A673 (cell line): ENCODE results near the gene RNF167. TPM values are rescaled to one million over a fixed set of nuclear protein-coding genes. Genes with fewer than 3 reads are reported as not detected.

ENCODE experiments used
- BruUV-seq: library from RNA; stranded (reverse); fragments of 400-500 nt; replicated peaks from 2 replicates; lab custom pipeline; 2021; lab: Mats Ljungman, UMichigan
- CTCF ChIA-PET: fragments of 300-600 bp; sonication (Branson Sonifier 250); formaldehyde crosslinking; loops from one replicate; lab custom pipeline; 2022; ENCODE audit warnings: antibody characterized with exemption; lab: Charles Lee
- POLR2A ChIA-PET: fragments of 300-600 bp; sonication (Branson Sonifier 250); formaldehyde crosslinking; loops from one replicate; lab custom pipeline; 2022; ENCODE audit warnings: antibody characterized with exemption; ENCODE audit not compliant: low non-redundant PET; lab: Charles Lee
- DNase-seq: peaks from one replicate; pipeline ENCODE4 v3.0.0-alpha.2; 2015; ENCODE audit warnings: low spot score
- H3K27ac ChIP-seq: fragments of 200-600 bp; sonication (generic); 2 replicates; pipeline ENCODE4 v1.5.1; 2016; ENCODE audit warnings: mixed run types, low read depth, mild to moderate bottlenecking, mixed read lengths, antibody characterized with exemption, low read length; ENCODE audit not compliant: poor library complexity, severe bottlenecking
- H3K27me3 ChIP-seq: fragments of 200-600 bp; sonication (generic); replicated peaks from 2 replicates; pipeline ENCODE4 v1.6.1; 2017; ENCODE audit warnings: mixed run types, low read depth, mild to moderate bottlenecking, mixed read lengths, antibody characterized with exemption, low read length; ENCODE audit not compliant: insufficient read depth, poor library complexity
- H3K36me3 ChIP-seq: fragments of 200-600 bp; sonication (generic); 2 replicates; pipeline ENCODE4 v1.6.1; 2016; ENCODE audit warnings: mixed run types, mild to moderate bottlenecking, mixed read lengths, antibody characterized with exemption, low read length; ENCODE audit not compliant: insufficient read depth, poor library complexity, severe bottlenecking
- H3K4me1 ChIP-seq: fragments of 200-600 bp; sonication (generic); 2 replicates; pipeline ENCODE4 v1.6.1; 2017; ENCODE audit warnings: mixed run types, mild to moderate bottlenecking, mixed read lengths, antibody characterized with exemption, low read length; ENCODE audit not compliant: insufficient read depth, poor library complexity, severe bottlenecking
- H3K4me3 ChIP-seq: fragments of 200-600 bp; sonication (generic); 2 replicates; pipeline ENCODE4 v1.5.1; 2016; ENCODE audit warnings: low read depth, mixed run types, mild to moderate bottlenecking, mixed read lengths, low read length; ENCODE audit not compliant: poor library complexity, severe bottlenecking
- H3K9me3 ChIP-seq: fragments of 200-600 bp; sonication (generic); 2 replicates; pipeline ENCODE4 v1.6.1; 2016; ENCODE audit warnings: mixed run types, low read depth, mild to moderate bottlenecking, mixed read lengths, antibody characterized with exemption, low read length; ENCODE audit not compliant: poor library complexity, severe bottlenecking
- CTCF ChIP-seq: fragments of 300-800, 200-600 bp; sonication (generic); conservative IDR thresholded peaks from 2 replicates; pipeline ENCODE4 v1.5.1; 2017; ENCODE audit warnings: low read depth, mild to moderate bottlenecking, antibody characterized with exemption, low read length, moderate library complexity, mixed read lengths
- EZH2 ChIP-seq: fragments of 200-600 bp; sonication (generic); IDR thresholded peaks from 2 replicates; pipeline ENCODE4 v1.6.1; 2017; ENCODE audit warnings: borderline replicate concordance, low read depth, mild to moderate bottlenecking, mixed read lengths, antibody characterized with exemption, low read length; ENCODE audit not compliant: poor library complexity, severe bottlenecking
- intact Hi-C: fragments of 100-400 bp; cut with micrococcal nuclease; formaldehyde crosslinking; loops from one replicate; pipeline ENCODE4 v1.10.0; 2022; ENCODE audit not compliant: unreplicated experiment
- total RNA-seq: library from RNA; stranded (reverse); gene quantifications from 2 replicates; pipeline ENCODE4 v1.2.3, GENCODE V29; 2021

RNF167 gene
- total RNA-seq, 1 experiment from 2014 or later, result 77.3 TPM

DNA sequence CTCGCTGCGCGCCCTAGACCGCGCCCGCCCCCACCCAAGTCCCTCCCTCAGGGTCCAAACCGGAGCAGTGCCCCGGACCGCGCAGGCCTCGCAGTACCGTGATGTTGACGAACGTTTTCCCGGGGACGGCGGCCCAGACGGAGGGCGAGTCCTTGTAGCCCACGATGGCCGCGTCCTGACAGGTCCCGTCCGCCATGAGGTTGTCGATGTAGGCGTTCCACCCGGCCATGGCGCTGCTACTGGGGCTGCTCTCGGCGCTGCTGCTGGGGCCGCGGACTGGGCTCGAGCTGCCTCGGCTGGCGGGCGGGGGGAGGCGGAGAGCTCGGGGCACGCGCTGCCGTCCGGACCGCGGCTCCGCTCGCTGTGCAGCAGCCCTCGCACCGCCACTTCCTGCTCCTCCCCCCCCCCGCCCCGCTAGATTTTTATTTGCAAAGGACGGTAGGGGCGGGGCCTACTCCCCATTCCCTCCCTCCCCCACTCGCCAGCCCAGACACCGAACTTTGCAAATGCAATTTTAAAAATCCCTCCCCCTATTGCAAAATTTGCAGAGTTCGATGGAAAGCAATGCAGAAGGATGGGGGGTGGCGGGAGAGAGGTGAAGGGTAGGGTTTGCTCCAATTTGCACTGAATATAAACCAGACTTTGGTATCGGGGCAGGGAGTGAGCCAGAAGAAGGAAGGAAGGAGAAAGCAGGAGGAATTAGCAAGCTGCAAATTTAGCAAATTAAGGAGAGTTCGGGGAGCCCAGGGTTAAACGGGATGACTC, 8.3 kb downstream of the RNF167 start, which contains the start of gene PFN1:
Gene PFN1 (minus strand): TSS at position 365 of the 765 bp plus-strand sequence. CDS start 136 bp downstream, at position 229.
- TF ChIP-seq CTCF, result no peak
- no peak for TF ChIP-seq EZH2
- intact Hi-C loops, result loop anchor here (2.0 kb wide), 1 partner anchor 18 kb away; the partner anchor contains the start of gene SPAG7
- H3K27me3 ChIP-seq, result no peaks in the 10 kb centered on the region
- BruUV-seq, result no TSS peak
- H3K4me1 ChIP-seq, result peaks cover 36% of the 10 kb centered on the region
- H3K36me3 ChIP-seq, result peaks cover 36% of the 10 kb centered on the region
- peak within 1 kb of the TSS; percentile 99 for H3K27ac ChIP-seq
- DNase-seq, result peak; percentile 98
- H3K4me3 ChIP-seq, result peak within 1 kb of the TSS; percentile 100
- ChIA-PET POLR2A (interaction anchor here (0.6 kb wide), 1 partner anchor 111 kb away, joined by 3 read pairs; no protein-coding TSS in a partner anchor), CTCF (interaction anchor here (0.5 to 1.0 kb wide), 2 partner anchors 8 to 527 kb away, joined by 4 to 6 read pairs; partner anchors contain the start of gene RNF167)
- no peaks in the 10 kb centered on the region for H3K9me3 ChIP-seq

DNA sequence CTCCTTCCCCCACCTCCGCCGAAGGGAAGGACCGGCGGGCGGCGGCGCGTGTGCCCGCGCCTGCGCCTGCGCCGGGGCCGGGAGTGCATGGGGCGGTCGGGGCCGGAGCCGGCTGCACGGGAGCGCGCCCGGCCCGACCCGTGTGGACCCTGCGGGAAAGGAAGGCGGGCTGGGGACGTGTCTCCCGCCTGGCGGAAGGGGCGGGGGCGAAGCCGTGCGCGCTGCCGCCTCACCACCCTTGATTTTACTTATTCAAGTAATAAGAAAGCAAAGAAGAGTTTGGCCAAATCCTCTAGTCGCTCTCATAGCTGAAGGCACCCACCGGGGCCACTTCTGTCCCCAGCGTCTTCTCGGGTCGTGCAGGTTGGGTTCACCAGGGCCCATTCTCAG, 8.9 kb downstream of the RNF167 start:
- intact Hi-C loops, result loop anchor here (2.0 kb wide), 1 partner anchor 18 kb away; the partner anchor contains the start of gene SPAG7
- TF ChIP-seq EZH2 (no peak), CTCF (no peak)
- no TSS peak for BruUV-seq
- peak overlapping the region; percentile 99 for H3K27ac ChIP-seq
- H3K4me1 ChIP-seq, result peaks cover 36% of the 10 kb centered on the region
- ChIA-PET POLR2A (interaction anchor here (0.6 kb wide), 1 partner anchor 110 kb away, joined by 3 read pairs; no protein-coding TSS in a partner anchor), CTCF (interaction anchor here (0.5 to 1.0 kb wide), 2 partner anchors 9 to 528 kb away, joined by 4 to 6 read pairs; partner anchors contain the start of gene RNF167)
- no peaks in the 10 kb centered on the region for H3K27me3 ChIP-seq
- H3K36me3 ChIP-seq, result peaks cover 30% of the 10 kb centered on the region
- no peaks in the 10 kb centered on the region for H3K9me3 ChIP-seq
- peak overlapping the region; percentile 100 for H3K4me3 ChIP-seq
- DNase-seq, result peak; percentile 93

DNA sequence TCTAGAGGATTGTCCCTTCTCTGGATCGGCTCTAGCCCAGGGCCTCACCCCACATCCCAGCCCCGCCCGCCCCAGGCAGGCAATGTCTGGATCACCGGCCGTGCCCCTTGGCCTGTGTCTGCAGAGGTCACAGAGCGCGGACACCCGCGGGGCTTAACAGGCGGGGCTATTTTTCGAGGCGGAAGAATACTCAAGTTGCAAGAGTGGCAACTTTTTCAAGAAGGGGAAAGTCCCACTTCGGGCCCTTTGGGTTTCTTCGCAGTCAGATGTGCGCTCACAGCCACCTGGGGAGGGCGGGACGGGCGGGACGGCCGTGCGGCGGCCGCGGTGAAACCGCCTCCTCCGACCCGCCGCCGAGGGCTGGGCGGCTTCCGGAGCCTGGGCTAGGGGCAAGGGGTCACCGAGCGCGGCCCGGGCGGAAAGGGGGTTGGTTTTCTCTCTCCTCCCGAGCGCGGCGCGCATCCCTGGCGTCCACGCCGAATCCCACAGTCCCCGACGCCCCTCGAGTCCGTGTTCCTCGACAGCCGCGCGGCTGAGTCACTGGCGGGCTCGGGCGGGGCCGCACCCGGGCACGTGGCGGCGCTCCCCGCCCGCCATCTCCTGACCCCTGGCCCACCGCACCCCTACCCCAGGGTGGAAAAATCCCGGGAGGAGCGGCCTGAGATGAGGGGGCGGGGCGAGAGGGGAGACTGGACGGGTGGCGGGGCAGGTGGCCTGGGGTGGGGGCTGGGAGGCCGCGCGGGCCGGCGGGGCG, 9.4 kb downstream of the RNF167 start:
- Histone ChIP-seq H3K4me3 (peak overlapping the region; percentile 100), H3K9me3 (no peaks in the 10 kb centered on the region), H3K4me1 (peaks cover 33% of the 10 kb centered on the region), H3K27ac (peak overlapping the region; percentile 99), H3K36me3 (peaks cover 26% of the 10 kb centered on the region), H3K27me3 (no peaks in the 10 kb centered on the region)
- CTCF ChIA-PET, result no interaction called here
- TF ChIP-seq CTCF, result no peak
- POLR2A ChIA-PET, result no interaction called here
- no TSS peak for BruUV-seq
- intact Hi-C loops, result loop anchor here (2.0 kb wide), 1 partner anchor 17 kb away; the partner anchor contains the start of gene SPAG7
- DNase-seq, result peak; percentile 67
